Measurements from ENCODE around the gene TXNDC2.
"Not testable (repeated sequence)": the region's sequence is repeated elsewhere in the genome, so short reads cannot be mapped to it uniquely, and the experiment has no call there.

The TXNDC2 gene

GRCh38 chr18:9911226-9911625, 25.5 kb downstream of the TXNDC2 start:
- Histone ChIP-seq H3K27me3 (ENCODE audit: control insufficient read depth, insufficient read depth, low read length, poor library complexity, severe bottlenecking) (no peaks in the 10 kb centered on the region), H3K27ac (ENCODE audit: insufficient read depth, low read depth, low read length, poor library complexity, severe bottlenecking) (no peak overlapping the region), H3K9me3 (ENCODE audit: control insufficient read depth, low read length) (no peaks in the 10 kb centered on the region), H3K4me1 (ENCODE audit: control insufficient read depth, insufficient read depth, low read length) (peaks cover 6% of the 10 kb centered on the region), H3K4me3 (ENCODE audit: insufficient read depth, low read depth, low read length) (no peak overlapping the region), H3K36me3 (ENCODE audit: control insufficient read depth, insufficient read depth, low read length) (no peaks in the 10 kb centered on the region)
- WGBS, 2 experiments = 93 to 96% methylated on average over 5 of the region's 5 CpGs

- 89 to 92% methylated on average over 1 of the region's 1 CpG for WGBS, 2 experiments
- H3K36me3 ChIP-seq (ENCODE audit: control insufficient read depth, insufficient read depth, low read length); H3K27ac ChIP-seq (ENCODE audit: insufficient read depth, low read depth, low read length, poor library complexity, severe bottlenecking); H3K27me3 ChIP-seq (ENCODE audit: control insufficient read depth, insufficient read depth, low read length, poor library complexity, severe bottlenecking); H3K9me3 ChIP-seq (ENCODE audit: control insufficient read depth, low read length); H3K4me3 ChIP-seq (ENCODE audit: insufficient read depth, low read depth, low read length); H3K4me1 ChIP-seq (ENCODE audit: control insufficient read depth, insufficient read depth, low read length): not testable (repeated sequence)
These were observed 26.5 kb downstream of the TXNDC2 start for GRCh38 chr18:9912285-9912684.

DNA sequence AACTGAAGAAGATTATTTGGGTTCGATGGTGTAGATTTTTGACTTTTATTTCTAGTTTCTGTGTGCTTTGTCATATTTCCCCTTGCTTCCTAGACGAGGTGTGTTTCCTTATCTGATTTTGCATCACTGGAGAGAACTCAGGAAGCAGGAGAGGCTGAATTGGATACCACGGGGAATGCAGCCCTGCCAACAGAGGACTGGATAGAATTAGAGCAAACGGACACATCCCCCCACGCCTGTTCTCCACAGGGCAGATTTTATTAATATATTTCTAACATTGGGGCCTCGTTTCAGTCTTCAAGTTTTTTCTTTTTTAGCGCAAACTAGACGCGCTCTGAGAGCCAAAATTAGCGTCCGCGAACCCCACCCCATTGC, 27.4 kb downstream of the TXNDC2 start:
- Histone ChIP-seq H3K36me3 (ENCODE audit: control insufficient read depth, insufficient read depth, low read length) (no peaks in the 10 kb centered on the region), H3K9me3 (ENCODE audit: control insufficient read depth, low read length) (no peaks in the 10 kb centered on the region), H3K27ac (ENCODE audit: insufficient read depth, low read depth, low read length, poor library complexity, severe bottlenecking) (no peak overlapping the region), H3K27me3 (ENCODE audit: control insufficient read depth, insufficient read depth, low read length, poor library complexity, severe bottlenecking) (no peaks in the 10 kb centered on the region), H3K4me3 (ENCODE audit: insufficient read depth, low read depth, low read length) (peak overlapping the region; percentile 92), H3K4me1 (ENCODE audit: control insufficient read depth, insufficient read depth, low read length) (peaks cover 6% of the 10 kb centered on the region)
- 12 to 14% methylated on average over 12 of the region's 12 CpGs for WGBS, 2 experiments

DNA sequence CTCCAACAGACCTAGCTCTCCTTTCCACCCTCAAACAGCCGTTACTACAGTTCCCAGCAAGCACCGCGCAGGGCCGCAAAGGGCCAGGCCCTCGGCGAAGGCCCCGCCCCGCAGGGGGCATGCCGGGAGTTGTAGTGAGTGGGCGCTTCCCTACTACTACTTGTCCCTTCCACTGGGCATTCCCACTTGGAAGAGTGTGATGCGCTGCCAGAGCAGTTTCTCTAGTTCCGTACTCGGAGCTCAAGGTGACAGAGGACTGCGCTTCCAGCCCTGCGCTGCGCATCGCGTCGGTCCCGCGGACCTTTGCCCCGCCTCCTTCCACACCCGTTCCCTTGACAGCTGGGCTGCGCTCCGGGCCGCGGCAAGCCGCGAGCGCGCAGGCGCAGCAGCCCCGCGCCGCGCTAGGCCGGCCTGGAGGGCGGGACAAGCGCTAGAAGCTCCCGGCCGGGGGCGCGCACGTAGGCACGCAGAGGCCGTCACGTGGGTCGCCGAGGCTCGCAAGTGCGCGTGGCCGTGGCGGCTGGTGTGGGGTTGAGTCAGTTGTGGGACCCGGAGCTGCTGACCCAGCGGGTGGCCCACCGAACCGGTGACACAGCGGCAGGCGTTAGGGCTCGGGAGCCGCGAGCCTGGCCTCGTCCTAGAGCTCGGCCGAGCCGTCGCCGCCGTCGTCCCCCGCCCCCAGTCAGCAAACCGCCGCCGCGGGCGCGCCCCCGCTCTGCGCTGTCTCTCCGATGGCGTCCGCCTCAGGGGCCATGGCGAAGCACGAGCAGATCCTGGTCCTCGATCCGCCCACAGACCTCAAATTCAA, 28.0 kb downstream of the TXNDC2 start, which contains the start of gene VAPA:
VAPA (plus strand) TSS at position 491 of the 808 bp plus-strand sequence; CDS start at position 732, 241 bp downstream.
- peak within 1 kb of the TSS; percentile 92 for H3K4me3 ChIP-seq (ENCODE audit: insufficient read depth, low read depth, low read length)
- H3K36me3 ChIP-seq (ENCODE audit: control insufficient read depth, insufficient read depth, low read length) = no peaks in the 10 kb centered on the region
- no peaks in the 10 kb centered on the region for H3K9me3 ChIP-seq (ENCODE audit: control insufficient read depth, low read length)
- H3K27ac ChIP-seq (ENCODE audit: insufficient read depth, low read depth, low read length, poor library complexity, severe bottlenecking) = peak within 1 kb of the TSS; percentile 84
- peaks cover 6% of the 10 kb centered on the region for H3K4me1 ChIP-seq (ENCODE audit: control insufficient read depth, insufficient read depth, low read length)
- H3K27me3 ChIP-seq (ENCODE audit: control insufficient read depth, insufficient read depth, low read length, poor library complexity, severe bottlenecking) = no peaks in the 10 kb centered on the region
- WGBS, 2 experiments = 0% methylated on average over 87 of the region's 87 CpGs

DNA sequence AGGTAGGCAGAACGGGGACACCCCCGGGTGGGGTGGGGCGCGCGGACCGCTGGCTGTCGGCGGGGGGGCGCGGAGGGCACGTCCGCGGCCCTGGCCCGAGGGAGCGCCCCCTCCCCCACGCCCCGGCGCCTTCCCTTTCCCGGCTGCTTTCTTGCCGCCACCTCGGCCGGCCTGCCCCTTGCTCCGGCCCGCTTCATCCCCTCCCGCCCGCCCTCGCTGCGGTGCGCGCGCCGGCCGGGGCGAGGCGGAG, 28.5 kb downstream of the TXNDC2 start:
- 0% methylated on average over 35 of the region's 35 CpGs for WGBS, 2 experiments
- H3K27me3 ChIP-seq (ENCODE audit: control insufficient read depth, insufficient read depth, low read length, poor library complexity, severe bottlenecking) = no peaks in the 10 kb centered on the region
- no peaks in the 10 kb centered on the region for H3K36me3 ChIP-seq (ENCODE audit: control insufficient read depth, insufficient read depth, low read length)

GRCh38 chr18:9914584-9915290, 29.0 kb downstream of the TXNDC2 start:
- H3K27ac ChIP-seq (ENCODE audit: insufficient read depth, low read depth, low read length, poor library complexity, severe bottlenecking) = no peak overlapping the region
- H3K27me3 ChIP-seq (ENCODE audit: control insufficient read depth, insufficient read depth, low read length, poor library complexity, severe bottlenecking) = no peaks in the 10 kb centered on the region
- 0% methylated on average over 77 of the region's 77 CpGs for WGBS, 2 experiments
- peak overlapping the region; percentile 92 for H3K4me3 ChIP-seq (ENCODE audit: insufficient read depth, low read depth, low read length)
- no peaks in the 10 kb centered on the region for H3K9me3 ChIP-seq (ENCODE audit: control insufficient read depth, low read length)
- H3K36me3 ChIP-seq (ENCODE audit: control insufficient read depth, insufficient read depth, low read length) = no peaks in the 10 kb centered on the region
- peaks cover 6% of the 10 kb centered on the region for H3K4me1 ChIP-seq (ENCODE audit: control insufficient read depth, insufficient read depth, low read length)

More for the DNA sequence above, 28.5 kb downstream of the TXNDC2 start:
- Histone ChIP-seq H3K4me1 (ENCODE audit: control insufficient read depth, insufficient read depth, low read length) (peaks cover 6% of the 10 kb centered on the region), H3K4me3 (ENCODE audit: insufficient read depth, low read depth, low read length) (peak overlapping the region; percentile 92), H3K27ac (ENCODE audit: insufficient read depth, low read depth, low read length, poor library complexity, severe bottlenecking) (peak overlapping the region; percentile 84), H3K9me3 (ENCODE audit: control insufficient read depth, low read length) (no peaks in the 10 kb centered on the region)

GRCh38 chr18:9915291-9916076, 29.7 kb downstream of the TXNDC2 start:
- 31 to 37% methylated on average over 5 of the region's 5 CpGs for WGBS, 2 experiments
- H3K27ac ChIP-seq (ENCODE audit: insufficient read depth, low read depth, low read length, poor library complexity, severe bottlenecking) = no peak overlapping the region

DNA sequence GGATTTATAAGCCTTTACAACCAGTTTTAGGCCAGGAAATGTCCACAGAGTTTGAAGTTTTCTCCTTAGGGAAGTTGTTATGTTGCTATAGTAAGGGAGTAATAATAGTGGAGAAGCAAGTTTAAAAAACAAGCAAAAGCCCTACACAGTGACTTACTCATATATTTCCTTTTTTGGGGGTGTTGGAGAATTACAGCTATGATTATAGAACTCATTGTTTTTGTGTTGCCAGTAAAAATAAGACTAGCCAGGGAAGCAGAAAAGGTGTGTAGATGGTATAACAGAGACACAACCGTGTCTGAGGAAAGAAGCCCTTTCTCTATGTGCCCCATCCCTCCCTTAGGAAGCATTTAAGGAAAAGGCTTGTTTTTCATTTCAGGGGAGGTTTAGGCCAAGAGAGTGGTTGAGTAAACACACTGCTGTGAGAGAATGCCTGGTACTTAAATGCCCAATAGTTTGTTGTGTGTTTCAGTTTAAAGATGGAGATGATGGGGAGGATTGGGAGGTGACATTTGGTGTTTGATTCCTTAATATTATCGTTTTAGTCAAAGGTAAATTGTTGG, 30.4 kb downstream of the TXNDC2 start:
- 27 to 31% methylated on average over 2 of the region's 2 CpGs for WGBS, 2 experiments
- no peaks in the 10 kb centered on the region for H3K9me3 ChIP-seq (ENCODE audit: control insufficient read depth, low read length)
- no peaks in the 10 kb centered on the region for H3K27me3 ChIP-seq (ENCODE audit: control insufficient read depth, insufficient read depth, low read length, poor library complexity, severe bottlenecking)
- peaks cover 6% of the 10 kb centered on the region for H3K4me1 ChIP-seq (ENCODE audit: control insufficient read depth, insufficient read depth, low read length)
- no peak overlapping the region for H3K27ac ChIP-seq (ENCODE audit: insufficient read depth, low read depth, low read length, poor library complexity, severe bottlenecking)
- no peaks in the 10 kb centered on the region for H3K36me3 ChIP-seq (ENCODE audit: control insufficient read depth, insufficient read depth, low read length)
- no peak overlapping the region for H3K4me3 ChIP-seq (ENCODE audit: insufficient read depth, low read depth, low read length)

More at GRCh38 chr18:9915291-9916076, 29.7 kb downstream of the TXNDC2 start:
- Histone ChIP-seq H3K4me3 (ENCODE audit: insufficient read depth, low read depth, low read length) (peak overlapping the region; percentile 92), H3K9me3 (ENCODE audit: control insufficient read depth, low read length) (no peaks in the 10 kb centered on the region), H3K36me3 (ENCODE audit: control insufficient read depth, insufficient read depth, low read length) (no peaks in the 10 kb centered on the region), H3K4me1 (ENCODE audit: control insufficient read depth, insufficient read depth, low read length) (peaks cover 6% of the 10 kb centered on the region), H3K27me3 (ENCODE audit: control insufficient read depth, insufficient read depth, low read length, poor library complexity, severe bottlenecking) (no peaks in the 10 kb centered on the region)

DNA sequence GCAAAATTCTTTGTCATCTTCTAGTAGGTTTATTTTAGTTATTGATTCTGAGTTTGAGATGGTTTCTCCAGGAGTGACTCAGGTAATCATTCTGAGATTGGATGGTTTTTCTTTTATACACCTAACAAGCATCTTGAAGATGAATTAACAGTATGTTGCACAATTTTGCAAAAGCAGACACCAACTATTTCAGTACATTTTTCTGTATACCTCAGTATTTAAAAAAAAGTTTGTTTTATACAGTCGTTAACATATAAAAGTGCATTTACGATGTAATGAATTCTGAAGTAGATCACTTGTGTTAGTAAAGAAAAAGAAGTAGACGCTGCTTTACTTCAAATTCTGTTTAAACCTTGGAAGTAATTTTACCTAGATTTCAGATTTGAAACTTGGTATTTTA, 31.0 kb downstream of the TXNDC2 start:
- Histone ChIP-seq H3K4me1 (ENCODE audit: control insufficient read depth, insufficient read depth, low read length) (peaks cover 6% of the 10 kb centered on the region), H3K27ac (ENCODE audit: insufficient read depth, low read depth, low read length, poor library complexity, severe bottlenecking) (no peak overlapping the region), H3K36me3 (ENCODE audit: control insufficient read depth, insufficient read depth, low read length) (no peaks in the 10 kb centered on the region), H3K9me3 (ENCODE audit: control insufficient read depth, low read length) (no peaks in the 10 kb centered on the region), H3K27me3 (ENCODE audit: control insufficient read depth, insufficient read depth, low read length, poor library complexity, severe bottlenecking) (no peaks in the 10 kb centered on the region), H3K4me3 (ENCODE audit: insufficient read depth, low read depth, low read length) (no peak overlapping the region)
- WGBS, 2 experiments = 92 to 97% methylated on average over 3 of the region's 3 CpGs
